ENCODE data around the gene SLC35G2.
"Not testable (repeated sequence)": the region's sequence is repeated elsewhere in the genome, so short reads cannot be mapped to it uniquely, and the experiment has no call there.

Gene SLC35G2

GRCh38 chr3:136835813-136836510 lies 17.0 kb downstream of the SLC35G2 start:
- no peak for DNase-seq

- no peak for DNase-seq
Observed at GRCh38 chr3:136836511-136837156, 17.7 kb downstream of the SLC35G2 start.

GRCh38 chr3:136838641-136839555 lies 20.0 kb downstream of the SLC35G2 start:
- DNase-seq: no peak

- DNase-seq: no peak
Observed at GRCh38 chr3:136839556-136839931, 20.6 kb downstream of the SLC35G2 start.

GRCh38 chr3:136840252-136840651 lies 21.3 kb downstream of the SLC35G2 start:
- DNase-seq: no peak

- no peak for DNase-seq
Observed at GRCh38 chr3:136842294-136842693, 23.4 kb downstream of the SLC35G2 start.

GRCh38 chr3:136844724-136845123 lies 25.8 kb downstream of the SLC35G2 start:
- DNase-seq: no peak

- no peak for DNase-seq
Observed at GRCh38 chr3:136852180-136852579, 33.3 kb downstream of the SLC35G2 start.

- DNase-seq: no peak
Observed at GRCh38 chr3:136856665-136857064, 37.7 kb downstream of the SLC35G2 start.

GRCh38 chr3:136858381-136858780 lies 39.5 kb downstream of the SLC35G2 start:
- DNase-seq: no peak

- no peak for DNase-seq
Observed at GRCh38 chr3:136860541-136860940, 41.6 kb downstream of the SLC35G2 start.

GRCh38 chr3:136861890-136862616 lies 43.1 kb downstream of the SLC35G2 start, which contains the start of gene NCK1:
NCK1 (plus strand) TSS chr3:136862208; CDS start chr3:136928002, 65,794 bp downstream.
- DNase-seq: peak; percentile 94

- no peak for DNase-seq
Observed at GRCh38 chr3:136862617-136863322, 43.8 kb downstream of the SLC35G2 start.

GRCh38 chr3:136869282-136869681 lies 50.4 kb downstream of the SLC35G2 start:
- no peak for DNase-seq

- DNase-seq: not testable (repeated sequence)
Observed at GRCh38 chr3:136872258-136872657, 53.3 kb downstream of the SLC35G2 start.

GRCh38 chr3:136879510-136879909 lies 60.6 kb downstream of the SLC35G2 start:
- not testable (repeated sequence) for DNase-seq

GRCh38 chr3:136882571-136882970 lies 63.6 kb downstream of the SLC35G2 start:
- DNase-seq: no peak

- DNase-seq: no peak
Observed at GRCh38 chr3:136883967-136884720, 65.2 kb downstream of the SLC35G2 start.

GRCh38 chr3:136885357-136886213 lies 66.7 kb downstream of the SLC35G2 start:
- DNase-seq: no peak

- no peak for DNase-seq
Observed at GRCh38 chr3:136889947-136890346, 71.0 kb downstream of the SLC35G2 start.
